Astrocyte (in vitro differentiated cells and primary cell): ENCODE results near the gene PLA2G4A.

Experiments
- CTCF ChIP-seq: IDR thresholded peaks from 2 replicates; pipeline ENCODE4 v1.5.1; 2011; ENCODE audit warnings: low read depth, mild to moderate bottlenecking, inconsistent platforms, low read length, moderate library complexity; ENCODE audit not compliant: insufficient read depth
- EZH2 ChIP-seq: IDR thresholded peaks from 2 replicates; pipeline ENCODE4 v1.6.1; 2012; ENCODE audit warnings: mild to moderate bottlenecking, low read length, inconsistent platforms; ENCODE audit not compliant: insufficient read depth

GRCh38 chr1:186829686-186830587 lies 1.2 kb downstream of the PLA2G4A start:
- TF ChIP-seq EZH2: no peak
- no peak for TF ChIP-seq CTCF
